GM12874 (cell line): ENCODE results near the gene MTHFD1L.

Experiments
- TF ChIP-seq, protein P1 (sequence below): IDR thresholded peaks from 2 replicates; pipeline ENCODE4 v1.5.1; 2011; ENCODE audit warnings: low read depth, mild to moderate bottlenecking, control low read depth, low read length, moderate library complexity; ENCODE audit not compliant: insufficient read depth

Gene MTHFD1L

GRCh38 chr6:151068761-151069312, 203.3 kb downstream of the MTHFD1L start:
- TF ChIP-seq, protein P1, sequence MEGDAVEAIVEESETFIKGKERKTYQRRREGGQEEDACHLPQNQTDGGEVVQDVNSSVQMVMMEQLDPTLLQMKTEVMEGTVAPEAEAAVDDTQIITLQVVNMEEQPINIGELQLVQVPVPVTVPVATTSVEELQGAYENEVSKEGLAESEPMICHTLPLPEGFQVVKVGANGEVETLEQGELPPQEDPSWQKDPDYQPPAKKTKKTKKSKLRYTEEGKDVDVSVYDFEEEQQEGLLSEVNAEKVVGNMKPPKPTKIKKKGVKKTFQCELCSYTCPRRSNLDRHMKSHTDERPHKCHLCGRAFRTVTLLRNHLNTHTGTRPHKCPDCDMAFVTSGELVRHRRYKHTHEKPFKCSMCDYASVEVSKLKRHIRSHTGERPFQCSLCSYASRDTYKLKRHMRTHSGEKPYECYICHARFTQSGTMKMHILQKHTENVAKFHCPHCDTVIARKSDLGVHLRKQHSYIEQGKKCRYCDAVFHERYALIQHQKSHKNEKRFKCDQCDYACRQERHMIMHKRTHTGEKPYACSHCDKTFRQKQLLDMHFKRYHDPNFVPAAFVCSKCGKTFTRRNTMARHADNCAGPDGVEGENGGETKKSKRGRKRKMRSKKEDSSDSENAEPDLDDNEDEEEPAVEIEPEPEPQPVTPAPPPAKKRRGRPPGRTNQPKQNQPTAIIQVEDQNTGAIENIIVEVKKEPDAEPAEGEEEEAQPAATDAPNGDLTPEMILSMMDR, result no peak

- TF ChIP-seq, protein P1, result no peak
These were observed 204.1 kb downstream of the MTHFD1L start for GRCh38 chr6:151069641-151070040.

- TF ChIP-seq, protein P1, result no peak
These were observed 205.1 kb downstream of the MTHFD1L start for GRCh38 chr6:151070631-151071051.

GRCh38 chr6:151071295-151071694, 205.8 kb downstream of the MTHFD1L start:
- TF ChIP-seq, protein P1, result no peak

GRCh38 chr6:151073146-151073545, 207.6 kb downstream of the MTHFD1L start:
- TF ChIP-seq, protein P1, result no peak

GRCh38 chr6:151073701-151074100, 208.2 kb downstream of the MTHFD1L start:
- TF ChIP-seq, protein P1, result no peak

GRCh38 chr6:151075005-151075404, 209.5 kb downstream of the MTHFD1L start:
- TF ChIP-seq, protein P1, result no peak
